GM18868 (cell line): ENCODE data around the gene CRMP1.

Source experiments
- ATAC-seq: cut with Tn5 transposase; IDR thresholded peaks from one replicate; pipeline ENCODE4 v1.9.1; 2021; ENCODE audit warnings: mild to moderate bottlenecking, moderate library complexity; ENCODE audit not compliant: unreplicated experiment

CRMP1 gene

GRCh38 chr4:5890063-5890727, 2.7 kb downstream of the CRMP1 start:
- ATAC-seq = no peak

- no peak for ATAC-seq
These were observed 3.7 kb downstream of the CRMP1 start for GRCh38 chr4:5889002-5889696.

DNA sequence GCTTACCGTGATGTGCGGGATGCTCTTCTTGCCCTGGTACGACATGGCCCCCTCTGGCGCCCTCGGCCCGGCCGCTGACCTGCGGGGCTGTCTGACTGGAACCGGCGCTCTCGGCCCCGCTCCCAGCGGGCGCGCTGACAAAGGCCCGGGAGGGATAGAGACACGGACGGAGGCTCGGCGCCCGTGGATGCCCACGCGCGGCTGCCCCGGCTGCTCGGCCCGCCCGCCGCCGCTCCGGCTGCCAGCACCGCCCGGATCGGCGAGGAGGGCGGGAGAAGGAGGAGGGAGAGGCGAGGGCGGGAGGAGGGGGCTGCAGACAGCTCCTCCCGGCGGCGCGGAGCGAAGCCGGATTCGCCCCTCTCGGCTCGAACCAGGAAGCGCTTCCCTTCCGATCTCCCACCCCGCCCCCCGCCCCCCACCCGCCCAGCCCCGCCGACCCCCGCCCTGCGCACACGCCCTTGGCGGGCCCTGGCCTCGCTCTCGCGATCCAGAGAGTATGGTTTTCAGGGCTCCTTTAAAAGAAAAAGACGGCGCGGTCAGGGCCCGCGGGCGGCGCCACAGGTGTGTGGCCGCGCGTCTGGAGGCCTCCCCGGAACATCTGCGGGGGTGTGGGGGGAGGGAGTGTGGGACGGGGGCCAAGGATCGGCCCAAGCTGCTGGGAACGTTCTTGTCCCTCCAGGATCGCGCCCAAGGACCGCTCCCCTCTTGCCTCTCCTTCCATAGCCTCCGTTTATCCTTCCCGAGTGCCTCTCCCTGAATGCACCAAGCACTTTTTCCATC, 4.5 kb downstream of the CRMP1 start:
- ATAC-seq = no peak

DNA sequence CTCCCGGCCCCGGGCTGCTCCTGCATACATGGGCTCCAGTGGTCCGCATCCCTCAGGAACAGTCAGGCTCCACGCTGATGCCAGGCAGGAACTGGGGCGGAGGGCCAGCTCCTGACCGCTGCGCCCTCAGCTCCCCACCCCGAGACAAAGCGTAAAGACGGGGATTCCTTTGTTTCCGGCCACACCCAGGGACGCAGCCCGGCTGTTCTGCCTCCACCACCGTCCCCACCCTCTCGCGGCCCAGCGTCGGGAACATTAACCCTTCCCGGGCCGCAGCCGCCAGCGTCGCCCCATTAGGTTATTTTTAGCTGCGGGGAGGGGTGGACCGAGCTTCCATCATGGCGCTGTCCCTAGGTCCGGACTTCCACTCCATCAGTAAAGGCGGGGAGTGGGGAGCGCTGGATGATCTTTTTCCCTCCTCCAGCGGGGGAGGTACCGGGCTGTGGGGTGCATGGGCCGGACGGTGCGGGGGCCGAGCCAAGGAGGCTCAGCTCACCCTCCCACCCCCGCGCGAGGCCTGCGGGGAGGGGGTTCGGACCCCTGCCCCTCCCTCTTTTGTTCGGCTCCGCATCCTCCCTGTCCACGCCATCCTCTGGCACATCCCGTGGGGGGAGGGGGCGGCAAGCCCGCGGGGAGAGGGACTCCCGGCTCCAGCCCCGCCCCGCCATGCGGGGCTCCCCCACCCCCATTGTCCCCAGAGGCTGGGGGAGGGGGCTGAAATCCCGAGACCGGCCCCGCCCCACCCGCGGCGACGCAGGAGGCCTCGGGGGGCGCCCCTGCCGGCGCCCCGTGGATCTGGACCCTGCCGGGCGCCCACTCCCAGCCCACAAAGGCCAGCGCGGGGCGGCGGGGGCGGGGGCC, 5.3 kb downstream of the CRMP1 start:
- no peak for ATAC-seq

DNA sequence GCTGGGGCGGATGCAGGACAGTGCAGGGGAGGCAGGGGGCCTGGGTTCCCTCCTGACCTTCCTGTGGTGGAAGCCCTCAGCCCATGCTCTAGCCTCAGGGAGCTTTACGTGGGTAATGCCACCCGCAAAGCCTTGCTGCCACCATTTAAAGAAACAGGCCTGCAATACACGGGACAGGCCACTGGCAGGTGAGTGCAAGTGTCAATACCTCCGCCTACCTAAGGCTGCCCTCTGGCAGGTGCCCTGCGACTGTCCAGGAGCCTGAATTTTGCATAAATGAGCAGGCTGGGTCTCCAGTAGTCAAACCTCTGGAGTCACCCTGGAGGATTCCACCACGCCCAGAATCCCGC, 5.9 kb downstream of the CRMP1 start:
- no peak for ATAC-seq

- ATAC-seq = no peak
These were observed 7.2 kb downstream of the CRMP1 start for GRCh38 chr4:5885733-5886132.

DNA sequence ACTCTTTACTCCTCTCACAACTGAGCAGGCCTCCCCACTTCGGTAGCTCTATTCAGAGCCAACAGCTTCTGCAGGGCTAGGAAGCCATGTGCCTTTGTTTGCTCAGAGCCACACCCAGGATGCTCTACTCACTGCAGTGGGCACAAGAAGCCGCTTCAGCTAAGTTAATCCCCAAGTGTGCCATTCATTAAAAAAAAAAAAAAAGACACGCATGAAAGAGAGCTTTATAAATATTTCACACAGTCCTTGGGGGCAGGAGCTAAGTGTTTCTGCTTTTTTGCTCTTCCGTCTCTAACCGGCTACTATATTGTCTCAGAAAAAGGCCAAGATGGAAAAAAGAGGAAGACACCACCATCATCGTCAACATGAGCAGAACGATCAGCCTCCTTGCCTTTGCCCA, 8.1 kb downstream of the CRMP1 start:
- ATAC-seq = no peak

GRCh38 chr4:5883916-5884315, 9.0 kb downstream of the CRMP1 start:
- ATAC-seq = no peak

DNA sequence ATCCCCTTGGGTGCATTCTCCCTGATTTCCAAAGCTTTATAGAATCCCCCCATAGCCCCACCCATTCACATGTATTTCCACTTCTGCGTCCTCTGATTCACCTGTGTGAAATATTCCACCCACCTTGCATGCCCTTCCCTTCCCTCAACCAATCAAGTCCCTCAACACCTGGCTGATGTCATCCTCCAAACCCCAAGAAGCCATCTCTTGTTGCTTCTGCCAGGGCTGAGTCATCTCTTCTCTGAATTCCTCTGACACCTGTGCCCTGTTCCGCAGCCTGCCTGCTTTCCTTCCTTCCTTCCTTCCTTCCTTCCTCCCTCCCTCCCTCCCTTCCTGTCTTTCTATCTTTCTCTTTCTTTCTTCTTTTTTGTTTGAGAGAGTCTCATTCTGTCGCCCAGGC, 9.9 kb downstream of the CRMP1 start:
- ATAC-seq = no peak

GRCh38 chr4:5881340-5881739, 11.5 kb downstream of the CRMP1 start:
- ATAC-seq = no peak

- ATAC-seq = no peak
These were observed 14.5 kb downstream of the CRMP1 start for GRCh38 chr4:5878359-5878758.

DNA sequence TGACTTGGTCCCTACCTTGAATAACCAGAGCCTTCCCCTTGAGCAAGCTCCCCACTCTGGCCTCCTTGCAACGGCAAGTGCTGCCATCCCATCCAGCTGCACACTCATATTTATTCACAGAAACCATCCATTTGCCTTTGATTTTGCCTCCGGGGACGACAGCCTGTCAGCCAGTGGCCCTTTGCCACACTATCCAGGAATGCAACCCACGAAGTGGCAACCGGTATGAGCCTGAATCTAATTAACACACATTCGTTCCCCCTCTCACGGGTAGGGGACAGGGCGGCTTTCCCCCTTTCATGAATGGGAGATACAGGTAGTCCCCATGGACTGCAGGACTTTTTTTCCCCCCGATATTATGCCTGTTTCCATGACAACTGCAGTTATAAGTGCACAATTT, 15.5 kb downstream of the CRMP1 start:
- no peak for ATAC-seq

GRCh38 chr4:5874811-5875449, 18.0 kb downstream of the CRMP1 start:
- no peak for ATAC-seq

DNA sequence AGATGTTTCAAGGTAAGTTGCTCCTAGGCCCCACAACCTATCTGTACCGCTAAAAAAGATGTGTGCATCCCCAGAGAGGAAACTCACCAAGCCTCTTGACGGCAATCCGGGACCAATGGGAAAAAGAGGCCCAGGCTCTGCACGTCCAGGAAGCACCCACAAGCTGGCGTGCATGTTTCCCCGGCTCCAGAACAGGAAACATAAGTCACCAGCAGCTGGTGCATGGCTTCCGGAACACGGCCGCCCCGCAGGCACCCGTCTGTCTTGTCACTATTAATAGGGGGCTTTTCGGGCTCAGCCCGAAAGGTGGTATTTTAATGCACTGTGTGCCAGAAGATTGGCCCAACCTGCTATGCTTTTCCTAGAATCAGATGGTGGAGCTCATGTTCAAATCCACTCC, 22.2 kb downstream of the CRMP1 start:
- no peak for ATAC-seq

DNA sequence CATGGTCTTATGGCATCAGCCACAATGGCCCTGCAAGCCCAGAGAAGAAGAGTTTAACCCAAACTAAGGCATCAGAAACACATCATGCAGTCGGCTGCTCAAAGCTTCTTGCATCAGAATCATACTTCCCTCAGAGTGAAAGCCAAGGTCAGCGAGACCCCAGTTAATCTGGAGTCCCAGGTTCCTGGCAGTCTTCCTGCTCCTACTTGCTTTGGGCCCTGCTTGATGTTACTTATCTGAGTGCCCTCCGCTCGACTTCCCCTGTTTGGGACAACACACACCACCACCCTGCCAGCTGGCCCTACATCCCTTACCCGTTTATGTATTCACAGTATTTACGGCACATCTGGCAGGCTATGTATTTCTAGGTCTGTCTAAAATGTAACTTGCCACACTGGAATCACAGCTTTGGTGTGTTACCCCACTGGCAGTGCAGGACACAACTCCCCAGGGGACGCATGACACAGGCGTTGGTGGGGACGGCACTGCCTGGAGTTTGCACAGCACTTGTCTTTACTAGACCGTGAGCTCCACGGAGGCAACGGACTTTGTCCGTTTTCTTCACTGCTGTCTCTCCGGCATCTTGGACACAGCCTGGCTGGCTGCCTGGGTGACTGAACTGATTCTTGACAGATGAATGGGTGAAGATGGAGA, 22.8 kb downstream of the CRMP1 start:
- no peak for ATAC-seq

GRCh38 chr4:5867866-5868265, 25.0 kb downstream of the CRMP1 start:
- no peak for ATAC-seq

- ATAC-seq = no peak
These were observed 25.8 kb downstream of the CRMP1 start for GRCh38 chr4:5866841-5867813.

GRCh38 chr4:5865896-5866599, 26.8 kb downstream of the CRMP1 start:
- ATAC-seq = no peak
